KMS-11 (cell line): Measurements from ENCODE around the gene SLC35F3.

Experiments used
- H2AFZ ChIP-seq: fragments of 200-600 bp; sonication (generic); 2 replicates; pipeline ENCODE4 v1.6.1; 2016; ENCODE audit warnings: antibody characterized with exemption, mixed run types, low read depth
- H3K27ac ChIP-seq: fragments of 200-600 bp; sonication (generic); 2 replicates; pipeline ENCODE4 v1.6.1; 2016; ENCODE audit warnings: mild to moderate bottlenecking, mixed run types
- H3K27me3 ChIP-seq: fragments of 200-600 bp; sonication (generic); 2 replicates; pipeline ENCODE4 v1.6.1; 2017; ENCODE audit warnings: mild to moderate bottlenecking, low read depth, mixed run types, moderate library complexity; ENCODE audit not compliant: insufficient read depth
- H3K36me3 ChIP-seq: fragments of 200-600 bp; sonication (generic); 2 replicates; pipeline ENCODE4 v1.6.1; 2017; ENCODE audit warnings: mild to moderate bottlenecking, mixed run types; ENCODE audit not compliant: insufficient read depth
- H3K4me1 ChIP-seq: fragments of 200-600 bp; sonication (generic); 2 replicates; pipeline ENCODE4 v1.6.1; 2016; ENCODE audit warnings: mild to moderate bottlenecking, low read depth, mixed run types; ENCODE audit not compliant: poor library complexity, severe bottlenecking
- H3K4me2 ChIP-seq: fragments of 200-600 bp; sonication (generic); 2 replicates; pipeline ENCODE4 v1.7.0; 2016; ENCODE audit warnings: mild to moderate bottlenecking, mixed run types
- H3K4me3 ChIP-seq: fragments of 200-600 bp; sonication (generic); IDR thresholded peaks from 2 replicates; pipeline ENCODE4 v1.6.1; 2017; ENCODE audit warnings: low read depth, low read length, mixed read lengths; ENCODE audit not compliant: insufficient read depth
- H3K79me2 ChIP-seq: fragments of 200-600 bp; sonication (generic); 2 replicates; pipeline ENCODE4 v1.6.1; 2016; ENCODE audit warnings: low read depth, mixed run types; ENCODE audit not compliant: insufficient read depth
- H3K9ac ChIP-seq: fragments of 200-600 bp; sonication (generic); 2 replicates; pipeline ENCODE4 v1.6.1; 2016; ENCODE audit warnings: mild to moderate bottlenecking, mixed run types
- H4K20me1 ChIP-seq: fragments of 200-600 bp; sonication (generic); 2 replicates; pipeline ENCODE4 v1.6.1; 2016; ENCODE audit warnings: mild to moderate bottlenecking, mixed run types; ENCODE audit not compliant: insufficient read depth
- CTCF ChIP-seq: fragments of 200-600 bp; sonication (generic); conservative IDR thresholded peaks from 2 replicates; pipeline ENCODE4 v1.6.1; 2017; ENCODE audit warnings: low read depth, mild to moderate bottlenecking, antibody characterized with exemption, low read length, moderate library complexity, mixed read lengths

Gene SLC35F3

GRCh38 chr1:234340528-234340927 is 436.1 kb downstream of the SLC35F3 start:
- no peak for TF ChIP-seq CTCF
- no peak overlapping the region for H3K9ac ChIP-seq
- H3K27ac ChIP-seq = no peak overlapping the region
- no peak overlapping the region for H3K4me3 ChIP-seq
- H3K79me2 ChIP-seq = no peaks in the 10 kb centered on the region
- no peaks in the 10 kb centered on the region for H3K4me1 ChIP-seq
- no peak overlapping the region for H2AFZ ChIP-seq
- no peaks in the 10 kb centered on the region for H3K27me3 ChIP-seq
- no peaks in the 10 kb centered on the region for H3K36me3 ChIP-seq
- no peaks in the 10 kb centered on the region for H4K20me1 ChIP-seq
- H3K4me2 ChIP-seq = no peak overlapping the region

- Histone ChIP-seq H3K9ac (no peak overlapping the region), H3K4me1 (no peaks in the 10 kb centered on the region), H3K4me3 (no peak overlapping the region), H3K27me3 (no peaks in the 10 kb centered on the region), H2AFZ (no peak overlapping the region), H3K4me2 (no peak overlapping the region), H3K36me3 (no peaks in the 10 kb centered on the region; the same call in 1 of the 2 replicates), H3K27ac (no peak overlapping the region), H3K79me2 (no peaks in the 10 kb centered on the region), H4K20me1 (no peaks in the 10 kb centered on the region)
- TF ChIP-seq CTCF = no peak
Measured at GRCh38 chr1:234342774-234343173, 438.3 kb downstream of the SLC35F3 start.

GRCh38 chr1:234345237-234345636 is 440.8 kb downstream of the SLC35F3 start:
- H3K4me3 ChIP-seq = no peak overlapping the region
- no peaks in the 10 kb centered on the region for H3K4me1 ChIP-seq
- no peaks in the 10 kb centered on the region for H4K20me1 ChIP-seq

GRCh38 chr1:234348964-234349363 is 444.5 kb downstream of the SLC35F3 start:
- Histone ChIP-seq H2AFZ (no peak overlapping the region), H4K20me1 (no peaks in the 10 kb centered on the region), H3K4me2 (no peak overlapping the region), H3K4me3 (no peak overlapping the region), H3K79me2 (no peaks in the 10 kb centered on the region), H3K27me3 (no peaks in the 10 kb centered on the region), H3K4me1 (no peaks in the 10 kb centered on the region), H3K36me3 (no peaks in the 10 kb centered on the region; the same call in 1 of the 2 replicates), H3K27ac (no peak overlapping the region), H3K9ac (no peak overlapping the region)
- no peak for TF ChIP-seq CTCF

More at GRCh38 chr1:234345237-234345636, 440.8 kb downstream of the SLC35F3 start:
- Histone ChIP-seq H2AFZ (no peak overlapping the region), H3K36me3 (no peaks in the 10 kb centered on the region; the same call in 1 of the 2 replicates), H3K4me2 (no peak overlapping the region), H3K79me2 (no peaks in the 10 kb centered on the region), H3K27ac (no peak overlapping the region), H3K9ac (no peak overlapping the region), H3K27me3 (no peaks in the 10 kb centered on the region)
- TF ChIP-seq CTCF = no peak
